Esophagus squamous epithelium (tissue), 5 donors: ENCODE data around the gene FZR1. TPM values are rescaled to one million over a fixed set of nuclear protein-coding genes. Genes with fewer than 3 reads are reported as not detected.

Source experiments
- DNase-seq: peaks from one replicate; lab custom pipeline; 2025; lab: John Stamatoyannopoulos, UW
- H3K27ac ChIP-seq, 4 donors: fragments of 200-600 bp; sonication (generic); one replicate each; pipeline ENCODE4 v1.5.1; 2016 to 2019; ENCODE audit warnings: mild to moderate bottlenecking in 1 of 4
- H3K27me3 ChIP-seq, 4 donors: fragments of 200-600 bp; sonication (generic); 1 replicate in 3 of 4; 2 replicates in 1 of 4; pipeline versions ENCODE4 v1.5.1 to v1.6.0; 2017 to 2021; ENCODE audit warnings: antibody characterized with exemption in 1 of 4
- H3K36me3 ChIP-seq, 3 donors: fragments of 200-600 bp; sonication (generic); one replicate each; pipeline ENCODE4 v1.5.1; 2016 to 2019
- H3K4me1 ChIP-seq, 3 donors: fragments of 200-600 bp; sonication (generic); one replicate each; pipeline ENCODE4 v1.5.1; 2017 to 2019
- H3K4me3 ChIP-seq, 4 donors: fragments of 200-600 bp; sonication (generic); 1 replicate in 3 of 4; 2 replicates in 1 of 4; pipeline ENCODE4 v1.5.1; 2016 to 2019; ENCODE audit warnings: mild to moderate bottlenecking in 2 of 4, moderate library complexity in 1 of 4
- H3K9me3 ChIP-seq, 3 donors: fragments of 200-600 bp; sonication (generic); one replicate each; pipeline ENCODE4 v1.5.1; 2016 to 2019
- POLR2A ChIP-seq, 4 donors: fragments of 450-650 bp; IDR thresholded peaks; one replicate each; pipeline ENCODE4 v1.6.1; 2017; ENCODE audit warnings: antibody characterized with exemption in 4 of 4, mild to moderate bottlenecking in 4 of 4, moderate library complexity in 3 of 4
- WGBS, 2 donors: methylation state at CpG; one replicate each; pipeline ENCODE4 v1.1.5; 2018; 5-methylcytosine and 5-hydroxymethylcytosine counted together
- intact Hi-C: fragments of 100-400 bp; cut with DNase I; formaldehyde crosslinking; loops from one replicate; pipeline ENCODE4 v1.15.0; 2022
- total RNA-seq, 4 donors: library from RNA; depleted of rRNA; stranded (reverse); fragments of >200 nt; gene quantifications; one replicate each; pipeline ENCODE4 v1.1.0, GENCODE V29; 2016
- TF ChIP-seq, protein P1 (sequence below), 6 experiments: fragments of 450-650 bp in 4 of 6; fragments of 200-600 bp in 2 of 6; sonication (generic) in 2 of 6; IDR thresholded peaks; one replicate each; pipeline ENCODE4 v1.5.1; 2016 to 2019; ENCODE audit warnings: antibody characterized with exemption in 6 of 6, mild to moderate bottlenecking in 4 of 6, moderate library complexity in 4 of 6
- donor health status: DM: yes; HTN: yes; CAD: no.

FZR1 gene
- total RNA-seq, 4 donors from 2014 or later, result 26.5 to 46.8 (median 27.2) TPM

- peaks cover 27 to 67% (median 31%) of the 10 kb centered on the region in 3 donors for H3K4me1 ChIP-seq
- H3K4me3 ChIP-seq, result peak overlapping the region; percentile 62 to 97 (median 80)
- TF ChIP-seq, protein P1, sequence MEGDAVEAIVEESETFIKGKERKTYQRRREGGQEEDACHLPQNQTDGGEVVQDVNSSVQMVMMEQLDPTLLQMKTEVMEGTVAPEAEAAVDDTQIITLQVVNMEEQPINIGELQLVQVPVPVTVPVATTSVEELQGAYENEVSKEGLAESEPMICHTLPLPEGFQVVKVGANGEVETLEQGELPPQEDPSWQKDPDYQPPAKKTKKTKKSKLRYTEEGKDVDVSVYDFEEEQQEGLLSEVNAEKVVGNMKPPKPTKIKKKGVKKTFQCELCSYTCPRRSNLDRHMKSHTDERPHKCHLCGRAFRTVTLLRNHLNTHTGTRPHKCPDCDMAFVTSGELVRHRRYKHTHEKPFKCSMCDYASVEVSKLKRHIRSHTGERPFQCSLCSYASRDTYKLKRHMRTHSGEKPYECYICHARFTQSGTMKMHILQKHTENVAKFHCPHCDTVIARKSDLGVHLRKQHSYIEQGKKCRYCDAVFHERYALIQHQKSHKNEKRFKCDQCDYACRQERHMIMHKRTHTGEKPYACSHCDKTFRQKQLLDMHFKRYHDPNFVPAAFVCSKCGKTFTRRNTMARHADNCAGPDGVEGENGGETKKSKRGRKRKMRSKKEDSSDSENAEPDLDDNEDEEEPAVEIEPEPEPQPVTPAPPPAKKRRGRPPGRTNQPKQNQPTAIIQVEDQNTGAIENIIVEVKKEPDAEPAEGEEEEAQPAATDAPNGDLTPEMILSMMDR (IDR thresholded peaks at IDR 0.05), result no peak
- no peak for TF ChIP-seq POLR2A (IDR thresholded peaks at IDR 0.05)
- intact Hi-C loops, result no loop called here
- no peaks in the 10 kb centered on the region for H3K9me3 ChIP-seq
- peaks cover 0 to 14% (median 3%) of the 10 kb centered on the region in 3 donors for H3K36me3 ChIP-seq
- WGBS, 2 donors, result 50 to 71% methylated on average over 22 to 36 of the region's 55 CpGs
- peak; percentile 69 for DNase-seq
- H3K27me3 ChIP-seq, result no peaks in the 10 kb centered on the region
- H3K27ac ChIP-seq, result peak overlapping the region; percentile 86 to 98 (median 94)
These were observed 67.9 kb downstream of the FZR1 start for GRCh38 chr19:3573858-3574637.

GRCh38 chr19:3575260-3575741 is 69.2 kb downstream of the FZR1 start:
- TF ChIP-seq, protein P1 (IDR thresholded peaks at IDR 0.05), result peak in 1 of 6 experiments; percentile 14
- TF ChIP-seq POLR2A (IDR thresholded peaks at IDR 0.05), result no peak
- WGBS, 2 donors, result 85 to 90% methylated on average over 7 to 18 of the region's 19 CpGs
- DNase-seq, result no peak

GRCh38 chr19:3575949-3576673 is 70.0 kb downstream of the FZR1 start:
- Histone ChIP-seq H3K4me3 (peak overlapping the region; percentile 18 to 66 (median 40)), H3K4me1 (peaks cover 27 to 77% (median 31%) of the 10 kb centered on the region in 3 donors), H3K36me3 (peaks cover 0 to 14% (median 3%) of the 10 kb centered on the region in 3 donors), H3K9me3 (no peaks in the 10 kb centered on the region), H3K27me3 (no peaks in the 10 kb centered on the region), H3K27ac (peak overlapping the region in 3 of 4 donors; percentile 53 to 91 (median 81))
- no peak for DNase-seq
- 52 to 75% methylated on average over 7 to 24 of the region's 29 CpGs for WGBS, 2 donors
- intact Hi-C loops, result no loop called here
- TF ChIP-seq, protein P1 (IDR thresholded peaks at IDR 0.05), result no peak

More at GRCh38 chr19:3575260-3575741, 69.2 kb downstream of the FZR1 start:
- H3K27ac ChIP-seq, result no peak overlapping the region
- intact Hi-C loops, result no loop called here
- H3K36me3 ChIP-seq, result peaks cover 0 to 14% (median 3%) of the 10 kb centered on the region in 3 donors
- no peaks in the 10 kb centered on the region for H3K9me3 ChIP-seq
- no peak overlapping the region for H3K4me3 ChIP-seq
- no peaks in the 10 kb centered on the region for H3K27me3 ChIP-seq
- H3K4me1 ChIP-seq, result peaks cover 27 to 71% (median 31%) of the 10 kb centered on the region in 3 donors

- 50 to 60% methylated on average over 1 to 18 of the region's 78 CpGs for WGBS, 2 donors
- peak overlapping the region; percentile 18 to 66 (median 40) for H3K4me3 ChIP-seq
- intact Hi-C loops, result no loop called here
- TF ChIP-seq POLR2A (IDR thresholded peaks at IDR 0.05), result peak in 1 of 4 donors; percentile 20
- TF ChIP-seq, protein P1 (IDR thresholded peaks at IDR 0.05), result no peak
- peaks cover 0 to 14% (median 3%) of the 10 kb centered on the region in 3 donors for H3K36me3 ChIP-seq
- no peaks in the 10 kb centered on the region for H3K9me3 ChIP-seq
- H3K27ac ChIP-seq, result peak overlapping the region; percentile 25 to 91 (median 81)
- H3K27me3 ChIP-seq, result no peaks in the 10 kb centered on the region
- H3K4me1 ChIP-seq, result peaks cover 25 to 70% (median 28%) of the 10 kb centered on the region in 3 donors
- DNase-seq, result no peak
These were observed 70.8 kb downstream of the FZR1 start for GRCh38 chr19:3576696-3577443.
